ENCODE measurements around the gene DDIT4. TPM values are rescaled to one million over a fixed set of nuclear protein-coding genes. Genes with fewer than 3 reads are reported as not detected.

The DDIT4 gene
- total and polyA plus RNA-seq, 9 of the 15 experiments (the other 6 are each of a cell fraction or from before 2014, with no cell fraction given): 8.2 to 675 (median 159) TPM

GRCh38 chr10:72276421-72277339, 3.0 kb downstream of the DDIT4 start (continued):
- TF ChIP-seq FOS (IDR thresholded peaks at IDR 0.05; ENCODE audit: extremely low read depth, insufficient read length) (peak; percentile 54), RFX7 (CRISPR knock-in tag; IDR thresholded peaks at IDR 0.05) (no peak), ZNF3 (CRISPR knock-in tag; IDR thresholded peaks at IDR 0.05) (peak; percentile 60), ZNF764 (CRISPR knock-in tag; IDR thresholded peaks at IDR 0.05; ENCODE audit: low read depth) (no peak; the same call in 1 of the 2 replicates), ARID3A (IDR thresholded peaks at IDR 0.05; ENCODE audit: borderline replicate concordance, low read depth, low read length) (no peak; the same call in 1 of the 2 replicates), SP2 (IDR thresholded peaks at IDR 0.05; ENCODE audit: extremely low read depth, low read depth, low read length, poor library complexity, severe bottlenecking) (no peak), XRCC5 (IDR thresholded peaks at IDR 0.05; ENCODE audit: low read depth, low read length) (no peak), ZBTB8A (IDR thresholded peaks at IDR 0.05; ENCODE audit: partially characterized antibody) (no peak), ZC3H11A (IDR thresholded peaks at IDR 0.05; ENCODE audit: low read depth, low read length) (peak; percentile 27; the same call in 1 of the 2 replicates), GTF2E2 (tag; IDR thresholded peaks at IDR 0.05) (no peak; the same call in none of the 2 replicates), XRCC4 (IDR thresholded peaks at IDR 0.05; ENCODE audit: extremely low read depth, insufficient read depth, insufficient read length) (no peak), ILF3 (IDR thresholded peaks at IDR 0.05; ENCODE audit: borderline replicate concordance) (no peak), MCM5 (IDR thresholded peaks at IDR 0.05; ENCODE audit: low read depth) (no peak), KLF13 (tag; IDR thresholded peaks at IDR 0.05; ENCODE audit: borderline replicate concordance, low read depth) (0 out of 2 replicates have a peak, but pooled peaks have one; percentile 9), HDAC3 (IDR thresholded peaks at IDR 0.05; ENCODE audit: borderline replicate concordance, partially characterized antibody) (no peak), MYC (IDR thresholded peaks at IDR 0.05; ENCODE audit: low read depth, low read length) (peak; percentile 79), MYC (CRISPR knock-in tag; IDR thresholded peaks at IDR 0.05; ENCODE audit: borderline replicate concordance, low read depth) (peak; percentile 87), ZNF431 (CRISPR knock-in tag; IDR thresholded peaks at IDR 0.05) (no peak), RAD21 (CRISPR knock-in tag; conservative IDR thresholded peaks at IDR 0.05 in 1 of 2, IDR thresholded peaks at IDR 0.05 in 1 of 2) (peak; percentile 33 to 51; a peak in 3 of 4 replicates), ZFP36 (IDR thresholded peaks at IDR 0.05; ENCODE audit: low read depth, low read length, partially characterized antibody) (no peak), ZFP30 (CRISPR knock-in tag; IDR thresholded peaks at IDR 0.05; ENCODE audit: borderline replicate concordance) (peak; percentile 86; the same call in 1 of the 2 replicates)
- TF ChIP-seq, protein P1, sequence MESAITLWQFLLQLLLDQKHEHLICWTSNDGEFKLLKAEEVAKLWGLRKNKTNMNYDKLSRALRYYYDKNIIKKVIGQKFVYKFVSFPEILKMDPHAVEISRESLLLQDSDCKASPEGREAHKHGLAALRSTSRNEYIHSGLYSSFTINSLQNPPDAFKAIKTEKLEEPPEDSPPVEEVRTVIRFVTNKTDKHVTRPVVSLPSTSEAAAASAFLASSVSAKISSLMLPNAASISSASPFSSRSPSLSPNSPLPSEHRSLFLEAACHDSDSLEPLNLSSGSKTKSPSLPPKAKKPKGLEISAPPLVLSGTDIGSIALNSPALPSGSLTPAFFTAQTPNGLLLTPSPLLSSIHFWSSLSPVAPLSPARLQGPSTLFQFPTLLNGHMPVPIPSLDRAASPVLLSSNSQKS (CRISPR knock-in tag; IDR thresholded peaks at IDR 0.05): no peak
- TF ChIP-seq, protein P2, sequence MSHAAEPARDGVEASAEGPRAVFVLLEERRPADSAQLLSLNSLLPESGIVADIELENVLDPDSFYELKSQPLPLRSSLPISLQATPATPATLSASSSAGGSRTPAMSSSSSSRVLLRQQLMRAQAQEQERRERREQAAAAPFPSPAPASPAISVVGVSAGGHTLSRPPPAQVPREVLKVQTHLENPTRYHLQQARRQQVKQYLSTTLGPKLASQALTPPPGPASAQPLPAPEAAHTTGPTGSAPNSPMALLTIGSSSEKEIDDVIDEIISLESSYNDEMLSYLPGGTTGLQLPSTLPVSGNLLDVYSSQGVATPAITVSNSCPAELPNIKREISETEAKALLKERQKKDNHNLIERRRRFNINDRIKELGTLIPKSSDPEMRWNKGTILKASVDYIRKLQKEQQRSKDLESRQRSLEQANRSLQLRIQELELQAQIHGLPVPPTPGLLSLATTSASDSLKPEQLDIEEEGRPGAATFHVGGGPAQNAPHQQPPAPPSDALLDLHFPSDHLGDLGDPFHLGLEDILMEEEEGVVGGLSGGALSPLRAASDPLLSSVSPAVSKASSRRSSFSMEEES (CRISPR knock-in tag; IDR thresholded peaks at IDR 0.05): peak; percentile 73
